GM18526 (cell line): ENCODE results near the gene ATP1A1.

Experiments used
- POLR2A ChIP-seq: IDR thresholded peaks from 3 replicates; pipeline ENCODE4 v1.6.1; 2011; ENCODE audit not compliant: insufficient read length; ENCODE audit errors: extremely low read depth

ATP1A1 gene

GRCh38 chr1:116425987-116426386 is 52.9 kb downstream of the ATP1A1 start:
- no peak for TF ChIP-seq POLR2A

- no peak for TF ChIP-seq POLR2A
These were observed 53.4 kb downstream of the ATP1A1 start for GRCh38 chr1:116426401-116426800.

- no peak for TF ChIP-seq POLR2A
These were observed 55.5 kb downstream of the ATP1A1 start for GRCh38 chr1:116428576-116428975.

GRCh38 chr1:116429821-116430374 is 56.9 kb downstream of the ATP1A1 start:
- TF ChIP-seq POLR2A: no peak

GRCh38 chr1:116431870-116432500 is 58.9 kb downstream of the ATP1A1 start:
- no peak for TF ChIP-seq POLR2A

- TF ChIP-seq POLR2A: no peak
These were observed 59.7 kb downstream of the ATP1A1 start for GRCh38 chr1:116432655-116433265.

GRCh38 chr1:116433275-116434257 is 60.5 kb downstream of the ATP1A1 start:
- TF ChIP-seq POLR2A: no peak

- TF ChIP-seq POLR2A: no peak
These were observed 61.8 kb downstream of the ATP1A1 start for GRCh38 chr1:116434849-116435248.

- no peak for TF ChIP-seq POLR2A
These were observed 63.0 kb downstream of the ATP1A1 start for GRCh38 chr1:116435806-116436610.

GRCh38 chr1:116436611-116436970 is 63.5 kb downstream of the ATP1A1 start:
- no peak for TF ChIP-seq POLR2A

GRCh38 chr1:116439701-116440100 is 66.7 kb downstream of the ATP1A1 start:
- no peak for TF ChIP-seq POLR2A

- TF ChIP-seq POLR2A: no peak
These were observed 67.7 kb downstream of the ATP1A1 start for GRCh38 chr1:116440731-116441130.

GRCh38 chr1:116445534-116445933 is 72.5 kb downstream of the ATP1A1 start:
- no peak for TF ChIP-seq POLR2A

GRCh38 chr1:116446686-116447085 is 73.6 kb downstream of the ATP1A1 start:
- TF ChIP-seq POLR2A: no peak
